ENCODE data around the gene MEGF8. TPM values are rescaled to one million over a fixed set of nuclear protein-coding genes. Genes with fewer than 3 reads are reported as not detected.

MEGF8 gene
- total and polyA plus RNA-seq, 2 of the 13 experiments (the other 11 are each of a cell fraction or from before 2014, with no cell fraction given), result 4.0 to 8.8 TPM

DNA sequence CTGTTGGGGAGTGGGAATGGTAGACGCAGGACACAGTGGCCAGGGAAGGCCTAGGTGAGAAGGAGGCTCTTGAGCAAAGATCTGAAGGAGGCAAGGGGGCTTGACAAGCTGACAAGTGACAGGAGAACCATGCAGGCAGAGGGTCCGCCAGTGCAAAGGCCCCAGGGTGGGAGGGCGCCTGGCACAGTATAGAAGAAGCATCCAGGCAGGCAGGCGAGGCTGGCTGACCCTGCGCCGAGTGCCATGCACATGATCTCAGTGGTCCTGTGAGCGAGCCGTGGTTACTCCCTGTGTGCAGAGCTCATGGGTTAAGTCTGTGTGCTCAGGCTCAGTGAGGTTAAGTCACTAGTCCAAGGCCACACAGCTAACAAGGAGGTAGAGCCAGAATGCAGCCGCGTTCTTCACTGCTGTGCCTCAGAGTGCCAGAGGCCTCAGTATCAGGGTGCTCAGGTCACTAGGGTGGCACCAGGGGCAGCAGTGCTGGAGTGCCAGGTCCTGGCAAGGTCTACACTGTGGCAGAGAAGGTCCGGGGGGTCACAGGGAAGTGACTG lies 49.5 kb downstream of the MEGF8 start:
- H3K4me1 ChIP-seq (ENCODE audit: insufficient read depth, low read length), result peaks cover 15% of the 10 kb centered on the region
- H3K79me2 ChIP-seq (ENCODE audit: insufficient read depth, low read length), result no peaks in the 10 kb centered on the region
- no peak overlapping the region for H2AFZ ChIP-seq (ENCODE audit: low read length)
- in situ Hi-C loops (cut with HindIII; ENCODE audit: extremely low pct_ligation_motif_present, low pct_unique_long_range_greater_than_20kb), result no loop called here
- no peaks in the 10 kb centered on the region for H3K36me3 ChIP-seq (replicated peaks in 1 of 2; ENCODE audit: control insufficient read depth in 1 of 2, insufficient read depth in 2 of 2, low read length in 2 of 2)
- no peak for ATAC-seq
- TF ChIP-seq ZNF768 (CRISPR knock-in tag; IDR thresholded peaks at IDR 0.05) (peak; percentile 92), KDM6A (CRISPR knock-in tag; IDR thresholded peaks at IDR 0.05; ENCODE audit: low read depth) (no peak), CEBPG (CRISPR knock-in tag; IDR thresholded peaks at IDR 0.05) (no peak), GATAD1 (CRISPR knock-in tag; IDR thresholded peaks at IDR 0.05) (no peak)
- CTCF ChIA-PET (ENCODE audit: low intra/inter-chr PET ratio, low total read pairs), result no interaction called here
- POLR2A ChIA-PET, result no interaction called here
- 100% methylated on average over 1 of the region's 11 CpGs for WGBS (ENCODE audit: low lambda C conversion rate)
- intact Hi-C loops (cut with micrococcal nuclease; ENCODE audit: unreplicated experiment), result no loop called here
- no peaks in the 10 kb centered on the region for H4K20me1 ChIP-seq (ENCODE audit: insufficient read depth, low read length)
- H3K27me3 ChIP-seq (ENCODE audit: control insufficient read depth in 1 of 2, insufficient read depth in 2 of 2, low read length in 2 of 2), result no peaks in the 10 kb centered on the region
- H3K4me2 ChIP-seq (ENCODE audit: low read depth, low read length), result no peak overlapping the region
- no peaks in the 10 kb centered on the region for H3K9me3 ChIP-seq (ENCODE audit: low read length)
- H3K27ac ChIP-seq (ENCODE audit: extremely low read length, insufficient read depth, low read length), result no peak overlapping the region
- no TSS peak for BruUV-seq (replicated peaks)
- DNase-seq (ENCODE audit: low spot score), result no peak
- no peak overlapping the region for H3K4me3 ChIP-seq (replicated peaks in 1 of 3; ENCODE audit: insufficient read depth in 1 of 3, low read depth in 2 of 3, low read length in 3 of 3)
- no peak for FAIRE-seq
- no peak overlapping the region for H3K9ac ChIP-seq (ENCODE audit: insufficient read depth, low read depth, low read length)

DNA sequence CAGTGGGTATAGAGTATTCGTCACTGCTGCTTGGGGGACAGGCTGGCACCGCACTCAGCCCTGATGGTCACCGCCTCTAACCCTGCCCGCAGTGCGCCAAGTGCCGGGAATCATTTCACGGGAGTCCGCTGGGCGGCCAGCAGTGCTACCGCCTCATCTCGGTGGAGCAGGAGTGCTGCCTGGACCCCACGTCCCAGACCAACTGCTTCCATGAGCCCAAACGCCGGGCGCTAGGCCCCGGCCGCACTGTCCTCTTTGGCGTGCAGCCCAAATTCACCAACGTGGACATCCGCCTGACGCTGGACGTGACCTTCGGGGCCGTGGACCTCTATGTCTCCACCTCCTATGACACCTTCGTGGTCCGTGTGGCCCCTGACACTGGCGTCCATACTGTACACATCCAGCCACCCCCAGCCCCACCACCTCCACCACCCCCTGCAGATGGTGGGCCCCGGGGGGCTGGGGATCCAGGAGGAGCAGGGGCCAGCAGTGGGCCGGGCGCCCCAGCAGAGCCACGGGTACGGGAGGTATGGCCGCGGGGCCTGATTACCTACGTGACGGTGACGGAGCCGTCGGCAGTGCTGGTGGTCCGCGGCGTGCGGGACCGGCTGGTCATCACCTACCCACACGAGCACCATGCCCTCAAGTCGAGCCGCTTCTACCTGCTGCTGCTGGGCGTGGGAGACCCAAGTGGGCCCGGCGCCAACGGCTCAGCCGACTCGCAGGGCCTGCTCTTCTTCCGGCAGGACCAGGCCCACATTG lies 50.2 kb downstream of the MEGF8 start:
- Histone ChIP-seq H3K4me1 (ENCODE audit: insufficient read depth, low read length) (peaks cover 22% of the 10 kb centered on the region), H3K9me3 (ENCODE audit: low read length) (no peaks in the 10 kb centered on the region), H2AFZ (ENCODE audit: low read length) (no peak overlapping the region), H3K36me3 (replicated peaks in 1 of 2; ENCODE audit: control insufficient read depth in 1 of 2, insufficient read depth in 2 of 2, low read length in 2 of 2) (no peaks in the 10 kb centered on the region), H3K79me2 (ENCODE audit: insufficient read depth, low read length) (no peaks in the 10 kb centered on the region), H4K20me1 (ENCODE audit: insufficient read depth, low read length) (no peaks in the 10 kb centered on the region), H3K9ac (ENCODE audit: insufficient read depth, low read depth, low read length) (no peak overlapping the region), H3K4me2 (ENCODE audit: low read depth, low read length) (no peak overlapping the region), H3K27me3 (ENCODE audit: control insufficient read depth in 1 of 2, insufficient read depth in 2 of 2, low read length in 2 of 2) (peaks cover 0 to 7% of the 10 kb centered on the region in 2 experiments; a peak in 1 of 5 replicates), H3K27ac (ENCODE audit: extremely low read length, insufficient read depth, low read length) (no peak overlapping the region), H3K4me3 (replicated peaks in 1 of 3; ENCODE audit: insufficient read depth in 1 of 3, low read depth in 2 of 3, low read length in 3 of 3) (no peak overlapping the region)
- intact Hi-C loops (cut with micrococcal nuclease; ENCODE audit: unreplicated experiment), result no loop called here
- FAIRE-seq (no peak), DNase-seq (ENCODE audit: low spot score) (no peak), ATAC-seq (no peak)
- TF ChIP-seq XRCC5 (optimal IDR thresholded peaks at IDR 0.05; ENCODE audit: low read length), result no peak
- TF ChIP-seq CREM (IDR thresholded peaks at IDR 0.05), result no peak
- no peak for TF ChIP-seq CREM (CRISPR knock-in tag; IDR thresholded peaks at IDR 0.05)
- TF ChIP-seq AGO2 (optimal IDR thresholded peaks at IDR 0.05; ENCODE audit: low read depth, low read length), result peak; percentile 4
- TF ChIP-seq ZNF782 (CRISPR knock-in tag; IDR thresholded peaks at IDR 0.05; ENCODE audit: borderline replicate concordance), result no peak
- no peak for TF ChIP-seq ZNF136 (CRISPR knock-in tag; IDR thresholded peaks at IDR 0.05; ENCODE audit: low read depth)
- no peak for TF ChIP-seq ZNF850 (CRISPR knock-in tag; conservative IDR thresholded peaks at IDR 0.05)
- TF ChIP-seq ZNF20 (CRISPR knock-in tag; IDR thresholded peaks at IDR 0.05), result no peak
- TF ChIP-seq ZNF772 (CRISPR knock-in tag; IDR thresholded peaks at IDR 0.05), result no peak
- in situ Hi-C loops (cut with HindIII; ENCODE audit: extremely low pct_ligation_motif_present, low pct_unique_long_range_greater_than_20kb), result no loop called here
- 98% methylated on average over 29 of the region's 54 CpGs for WGBS (ENCODE audit: low lambda C conversion rate)
- CTCF ChIA-PET (ENCODE audit: low intra/inter-chr PET ratio, low total read pairs), result no interaction called here
- POLR2A ChIA-PET, result no interaction called here
- BruUV-seq (replicated peaks), result no TSS peak
